WTC11 (cell line): ENCODE measurements around the gene CACNA1A. TPM values are rescaled to one million over a fixed set of nuclear protein-coding genes. Genes with fewer than 3 reads are reported as not detected.
A peak's percentile ranks its signal among the peaks of the same experiment; 100 is the strongest.

Source experiments
- ATAC-seq: fragments of 200-7000 bp; cut with Tn5 transposase; 2 replicates; pipeline ENCODE4 v1.10.0; 2021; ENCODE audit warnings: mild to moderate bottlenecking, moderate library complexity
- CTCF ChIA-PET: fragments of 300-600 bp; sonication (Branson Sonifier 250); formaldehyde crosslinking; loops from one replicate; lab custom pipeline; 2021; ENCODE audit warnings: antibody characterized with exemption; lab: Charles Lee
- POLR2A ChIA-PET: fragments of 350-600 bp; sonication (Branson Sonifier 250); formaldehyde crosslinking; loops from one replicate; lab custom pipeline; 2021; ENCODE audit warnings: antibody characterized with exemption; lab: Charles Lee
- DNase-seq: peaks from one replicate; pipeline ENCODE4 v3.0.0; 2021; ENCODE audit warnings: low spot score
- H3K27ac Mint-ChIP-seq: 2 replicates; pipeline ENCODE4 v1.8.0; 2021; ENCODE audit warnings: mixed read lengths
- H3K27me3 Mint-ChIP-seq: 2 replicates; pipeline ENCODE4 v1.8.0; 2021; ENCODE audit warnings: low read depth, mild to moderate bottlenecking, moderate library complexity, mixed read lengths
- H3K36me3 Mint-ChIP-seq: 2 replicates; pipeline ENCODE4 v1.8.0; 2021; ENCODE audit warnings: mixed read lengths
- H3K4me1 Mint-ChIP-seq: 2 replicates; pipeline ENCODE4 v1.8.0; 2022; ENCODE audit warnings: mixed read lengths
- H3K4me3 Mint-ChIP-seq: 2 replicates; pipeline ENCODE4 v1.8.0; 2021; ENCODE audit warnings: mild to moderate bottlenecking, moderate library complexity, mixed read lengths
- H3K9me3 Mint-ChIP-seq: 2 replicates; pipeline ENCODE4 v1.8.0; 2021; ENCODE audit warnings: mixed read lengths
- AFF4 ChIP-seq: sonication (generic); formaldehyde crosslinking; IDR thresholded peaks from 2 replicates; pipeline ENCODE4 v1.8.1; 2023; ENCODE audit warnings: mild to moderate bottlenecking, missing genetic modification reagents, borderline replicate concordance
- ATF1 ChIP-seq: sonication (generic); formaldehyde crosslinking; IDR thresholded peaks from 2 replicates; pipeline ENCODE4 v1.8.1; 2023; ENCODE audit warnings: mild to moderate bottlenecking, moderate library complexity, missing genetic modification reagents
- CTCF ChIP-seq: fragments of 200-600 bp; IDR thresholded peaks from 2 replicates; pipeline ENCODE4 v1.8.0; 2022; ENCODE audit warnings: antibody characterized with exemption
- EMX1 ChIP-seq: fragments of 250-450 bp; sonication (Bioruptor Pico); IDR thresholded peaks from 2 replicates; pipeline ENCODE4 v1.8.0; 2021; ENCODE audit warnings: mild to moderate bottlenecking
- ERG ChIP-seq: fragments of 250-450 bp; sonication (Bioruptor Pico); IDR thresholded peaks from 2 replicates; pipeline ENCODE4 v1.8.0; 2021; ENCODE audit warnings: mild to moderate bottlenecking
- SMAD3 ChIP-seq: sonication (generic); formaldehyde crosslinking; IDR thresholded peaks from 2 replicates; pipeline ENCODE4 v1.8.0; 2022; ENCODE audit warnings: missing genetic modification reagents, mild to moderate bottlenecking, borderline replicate concordance
- SOX15 ChIP-seq: fragments of 250-450 bp; sonication (Bioruptor Pico); IDR thresholded peaks from 2 replicates; pipeline ENCODE4 v1.9.0; 2021; ENCODE audit warnings: mild to moderate bottlenecking
- SP1 ChIP-seq: sonication (generic); formaldehyde crosslinking; conservative IDR thresholded peaks from 2 replicates; pipeline ENCODE4 v1.8.1; 2022; ENCODE audit warnings: missing genetic modification reagents
- TEAD1 ChIP-seq: sonication (generic); formaldehyde crosslinking; IDR thresholded peaks from 2 replicates; pipeline ENCODE4 v1.8.0; 2022; ENCODE audit warnings: mild to moderate bottlenecking, missing genetic modification reagents
- USF1 ChIP-seq: sonication (generic); formaldehyde crosslinking; IDR thresholded peaks from 2 replicates; pipeline ENCODE4 v1.8.0; 2022; ENCODE audit warnings: mild to moderate bottlenecking, missing genetic modification reagents
- ZMAT4 ChIP-seq: fragments of 250-450 bp; sonication (Bioruptor Pico); IDR thresholded peaks from 2 replicates; pipeline ENCODE4 v1.9.0; 2021; ENCODE audit warnings: mild to moderate bottlenecking
- ZNF416 ChIP-seq: fragments of 250-450 bp; sonication (Bioruptor Pico); IDR thresholded peaks from 2 replicates; pipeline ENCODE4 v1.9.0; 2021; ENCODE audit warnings: mild to moderate bottlenecking, inconsistent platforms
- ZNF425 ChIP-seq: fragments of 250-450 bp; sonication (Bioruptor Pico); conservative IDR thresholded peaks from 2 replicates; pipeline ENCODE4 v1.9.0; 2021; ENCODE audit warnings: mild to moderate bottlenecking
- total RNA-seq: library from RNA; stranded (reverse); gene quantifications from 3 replicates; pipeline ENCODE4 v1.2.3, GENCODE V29; 2021

The CACNA1A gene
- total RNA-seq, 1 experiment from 2014 or later: 28.9 TPM

GRCh38 chr19:13370948-13371347 lies 135.3 kb downstream of the CACNA1A start (continued):
- TF ChIP-seq SP1 (CRISPR knock-in tag): no peak

- Mint-ChIP-seq H3K27ac (no peak overlapping the region), H3K4me1 (peaks cover 8% of the 10 kb centered on the region; the same call in 1 of the 2 replicates), H3K36me3 (peaks cover 3% of the 10 kb centered on the region; the same call in 1 of the 2 replicates), H3K4me3 (no peak overlapping the region)
- ATAC-seq (peak; percentile 73), DNase-seq (peak; percentile 16)
- CTCF ChIA-PET: interaction anchor here (0.6 to 1.6 kb wide), 5 partner anchors 98 to 223 kb away, joined by 4 to 7 read pairs (median 4); no protein-coding TSS in a partner anchor
- TF ChIP-seq ZMAT4 (CRISPR knock-in tag) (no peak), AFF4 (CRISPR knock-in tag) (no peak), CTCF (peak; percentile 23; the same call in 1 of the 2 replicates), ATF1 (CRISPR knock-in tag) (no peak), EMX1 (CRISPR knock-in tag) (no peak), SOX15 (CRISPR knock-in tag) (no peak), ERG (CRISPR knock-in tag) (no peak)
- TF ChIP-seq, all 79 proteins: peak for 1
- H3K27me3 Mint-ChIP-seq: no peaks in the 10 kb centered on the region
- no peaks in the 10 kb centered on the region for H3K9me3 Mint-ChIP-seq
- POLR2A ChIA-PET: no interaction called here
Observed at GRCh38 chr19:13366529-13367143, 139.6 kb downstream of the CACNA1A start.

GRCh38 chr19:13363954-13364353 lies 142.3 kb downstream of the CACNA1A start:
- Mint-ChIP-seq H3K4me3 (no peak overlapping the region), H3K27ac (peak overlapping the region; percentile 83), H3K36me3 (peaks cover 21% of the 10 kb centered on the region), H3K9me3 (peaks cover 8% of the 10 kb centered on the region), H3K4me1 (peaks cover 8% of the 10 kb centered on the region; the same call in 1 of the 2 replicates), H3K27me3 (no peaks in the 10 kb centered on the region)
- ChIA-PET POLR2A (interaction anchor here (1.2 kb wide), 1 partner anchor 96 kb away, joined by 3 read pairs; no protein-coding TSS in a partner anchor), CTCF (interaction anchor here (0.8 to 2.1 kb wide), 4 partner anchors 31 to 221 kb away, joined by 3 to 9 read pairs (median 6); no protein-coding TSS in a partner anchor)
- ATAC-seq (peak; percentile 56), DNase-seq (no peak)
- TF ChIP-seq TEAD1 (CRISPR knock-in tag) (no peak), SMAD3 (CRISPR knock-in tag) (no peak), ZNF425 (CRISPR knock-in tag) (no peak), ZNF416 (CRISPR knock-in tag) (no peak), USF1 (CRISPR knock-in tag) (no peak)
